Keratinocyte (primary cell): Measurements from ENCODE around the gene VSIG2. TPM values are rescaled to one million over a fixed set of nuclear protein-coding genes. Genes with fewer than 3 reads are reported as not detected.

ENCODE experiments used
- DNase-seq: peaks from one replicate; pipeline ENCODE4 v3.0.0-alpha.2; 2011; ENCODE audit warnings: low read depth, missing footprints, low spot score
- FAIRE-seq: peaks from 2 replicates; lab custom pipeline; 2011; peaks lifted over from hg19 to GRCh38; lab: Jason Lieb, UNC
- H2AFZ ChIP-seq: 2 replicates; pipeline ENCODE4 v1.6.0; 2012; ENCODE audit warnings: low read length, control low read depth, inconsistent platforms; ENCODE audit not compliant: control insufficient read depth
- H3K27ac ChIP-seq: 2 replicates; pipeline ENCODE4 v1.5.1; 2011; ENCODE audit warnings: low read length; ENCODE audit not compliant: control insufficient read depth, insufficient read depth
- H3K27me3 ChIP-seq: 3 replicates; pipeline ENCODE4 v1.6.0; 2011; ENCODE audit warnings: low read length; ENCODE audit not compliant: control insufficient read depth, insufficient read depth; ENCODE audit errors: extremely low read depth
- H3K36me3 ChIP-seq, 2 experiments: 2 replicates in 1 of 2; 3 replicates in 1 of 2; pipeline ENCODE4 v1.5.1; 2011; ENCODE audit warnings: low read length in 2 of 2, mild to moderate bottlenecking in 1 of 2; ENCODE audit not compliant: control insufficient read depth in 2 of 2, insufficient read depth in 2 of 2; ENCODE audit errors: extremely low read depth in 1 of 2
- H3K4me1 ChIP-seq: 3 replicates; pipeline ENCODE4 v1.5.1; 2011; ENCODE audit warnings: low read length; ENCODE audit not compliant: control insufficient read depth, insufficient read depth; ENCODE audit errors: extremely low read depth
- H3K4me2 ChIP-seq: 3 replicates; pipeline ENCODE4 v1.6.0; 2011; ENCODE audit warnings: low read depth, low read length; ENCODE audit not compliant: control insufficient read depth, insufficient read depth; ENCODE audit errors: extremely low read depth
- H3K4me3 ChIP-seq, 3 experiments: fragments of 200-600 bp in 1 of 3; sonication (generic) in 1 of 3; 2 replicates in 2 of 3; 3 replicates in 1 of 3; pipeline ENCODE4 v1.5.1; 2011 to 2016; ENCODE audit warnings: low read length in 3 of 3, mild to moderate bottlenecking in 3 of 3, control low read depth in 2 of 3, inconsistent platforms in 1 of 3, low read depth in 1 of 3, mixed read lengths in 1 of 3, mixed run types in 1 of 3, moderate library complexity in 1 of 3; ENCODE audit not compliant: control insufficient read depth in 2 of 3, insufficient read depth in 2 of 3; ENCODE audit errors: extremely low read depth in 1 of 3
- H3K79me2 ChIP-seq: 2 replicates; pipeline ENCODE4 v1.6.0; 2012; ENCODE audit warnings: low read length; ENCODE audit not compliant: control insufficient read depth, insufficient read depth
- H3K9ac ChIP-seq: 3 replicates; pipeline ENCODE4 v1.6.0; 2011; ENCODE audit warnings: low read length; ENCODE audit not compliant: control insufficient read depth, insufficient read depth; ENCODE audit errors: extremely low read depth
- H3K9me1 ChIP-seq: 3 replicates; pipeline ENCODE4 v1.6.0; 2011; ENCODE audit warnings: low read length; ENCODE audit not compliant: control insufficient read depth, insufficient read depth; ENCODE audit errors: extremely low read depth
- H3K9me3 ChIP-seq: 2 replicates; pipeline ENCODE4 v1.5.1; 2012; ENCODE audit warnings: low read depth, low read length; ENCODE audit not compliant: control insufficient read depth
- H4K20me1 ChIP-seq: 3 replicates; pipeline ENCODE4 v1.6.0; 2011; ENCODE audit warnings: low read length; ENCODE audit not compliant: control insufficient read depth, insufficient read depth; ENCODE audit errors: extremely low read depth
- EZH2 ChIP-seq: IDR thresholded peaks from one replicate; pipeline ENCODE4 v1.6.1; 2012; ENCODE audit warnings: inconsistent platforms, mild to moderate bottlenecking, low read length, moderate library complexity
- dilution Hi-C: fragments of 300-500 bp; cut with MboI; formaldehyde crosslinking; loops from one replicate; pipeline ENCODE4 v1.7.0; 2020; ENCODE audit warnings: low sequenced_read_pairs; ENCODE audit not compliant: extremely low pct_ligation_motif_present
- polyA plus RNA-seq, 5 experiments: library from polyadenylated mRNA; depleted of rRNA in 3 of 5; stranded (reverse) in 3 of 5; stranded (forward) in 1 of 5; unstranded in 1 of 5; fragments of >200 nt; gene quantifications; 1 replicate in 1 of 5; 2 replicates in 3 of 5; 3 replicates in 1 of 5; pipeline versions ENCODE4 v1.2.1 to v1.2.3, GENCODE V29; 2011 to 2012; ENCODE audit warnings: missing spikeins in 2 of 5, low read depth in 1 of 5, low replicate concordance in 1 of 5
- TF ChIP-seq, protein P1 (sequence below), 3 experiments: IDR thresholded peaks in 1 of 3; conservative IDR thresholded peaks in 1 of 3; optimal IDR thresholded peaks in 1 of 3; 2 replicates in 2 of 3; 3 replicates in 1 of 3; pipeline versions ENCODE3 to v1.5.1; 2011; ENCODE audit warnings: low read length in 3 of 3, mild to moderate bottlenecking in 3 of 3, moderate library complexity in 2 of 3, control low read depth in 1 of 3, inconsistent platforms in 1 of 3; ENCODE audit not compliant: insufficient read depth in 2 of 3; ENCODE audit errors: extremely low read depth in 1 of 3

Gene VSIG2
- polyA plus RNA-seq, 1 donor (not counting 4 experiments of a cell fraction or from before 2014, with no cell fraction given) = not detected

DNA sequence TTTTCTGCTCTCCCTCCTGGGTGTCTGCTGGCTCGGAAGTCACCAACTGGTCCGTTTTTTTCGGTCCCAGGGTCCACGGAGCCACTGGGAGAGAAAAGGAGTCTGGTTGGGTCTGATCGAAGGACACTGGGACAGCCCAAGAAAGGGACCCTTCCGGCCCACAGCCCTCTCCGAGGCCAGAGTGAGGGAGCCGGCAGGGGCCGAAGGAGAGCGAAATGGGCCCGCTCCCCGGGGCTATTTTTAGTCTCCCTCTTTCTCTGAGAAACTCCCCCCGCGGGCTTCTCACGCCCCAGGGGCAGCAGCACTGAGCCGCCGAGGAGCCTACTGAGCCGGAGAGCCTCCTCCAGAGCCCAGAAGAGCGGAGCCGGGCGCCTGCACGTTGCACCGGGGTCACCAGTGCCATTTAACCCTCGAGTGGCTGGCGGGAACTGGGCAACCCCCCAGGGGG lies 8.2 kb upstream of the VSIG2 start:
- Histone ChIP-seq H3K27me3 (peaks cover 73% of the 10 kb centered on the region), H3K9me3 (no peaks in the 10 kb centered on the region), H2AFZ (no peak overlapping the region), H3K36me3 (no peaks in the 10 kb centered on the region), H3K4me3 (no peak overlapping the region), H3K4me1 (peaks cover 13% of the 10 kb centered on the region), H4K20me1 (no peaks in the 10 kb centered on the region), H3K79me2 (no peaks in the 10 kb centered on the region), H3K9ac (no peak overlapping the region), H3K9me1 (no peaks in the 10 kb centered on the region), H3K27ac (no peak overlapping the region), H3K4me2 (no peak overlapping the region)
- DNase-seq (no peak), FAIRE-seq (no peak)
- dilution Hi-C loops = no loop called here
- TF ChIP-seq, protein P1, sequence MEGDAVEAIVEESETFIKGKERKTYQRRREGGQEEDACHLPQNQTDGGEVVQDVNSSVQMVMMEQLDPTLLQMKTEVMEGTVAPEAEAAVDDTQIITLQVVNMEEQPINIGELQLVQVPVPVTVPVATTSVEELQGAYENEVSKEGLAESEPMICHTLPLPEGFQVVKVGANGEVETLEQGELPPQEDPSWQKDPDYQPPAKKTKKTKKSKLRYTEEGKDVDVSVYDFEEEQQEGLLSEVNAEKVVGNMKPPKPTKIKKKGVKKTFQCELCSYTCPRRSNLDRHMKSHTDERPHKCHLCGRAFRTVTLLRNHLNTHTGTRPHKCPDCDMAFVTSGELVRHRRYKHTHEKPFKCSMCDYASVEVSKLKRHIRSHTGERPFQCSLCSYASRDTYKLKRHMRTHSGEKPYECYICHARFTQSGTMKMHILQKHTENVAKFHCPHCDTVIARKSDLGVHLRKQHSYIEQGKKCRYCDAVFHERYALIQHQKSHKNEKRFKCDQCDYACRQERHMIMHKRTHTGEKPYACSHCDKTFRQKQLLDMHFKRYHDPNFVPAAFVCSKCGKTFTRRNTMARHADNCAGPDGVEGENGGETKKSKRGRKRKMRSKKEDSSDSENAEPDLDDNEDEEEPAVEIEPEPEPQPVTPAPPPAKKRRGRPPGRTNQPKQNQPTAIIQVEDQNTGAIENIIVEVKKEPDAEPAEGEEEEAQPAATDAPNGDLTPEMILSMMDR (optimal IDR thresholded peaks at IDR 0.05 in 1 of 3, IDR thresholded peaks at IDR 0.05 in 1 of 3, conservative IDR thresholded peaks at IDR 0.05 in 1 of 3; ENCODE audit: extremely low read depth in 1 of 3, insufficient read depth in 2 of 3, low read length in 3 of 3) = no peak
- no peak for TF ChIP-seq EZH2

DNA sequence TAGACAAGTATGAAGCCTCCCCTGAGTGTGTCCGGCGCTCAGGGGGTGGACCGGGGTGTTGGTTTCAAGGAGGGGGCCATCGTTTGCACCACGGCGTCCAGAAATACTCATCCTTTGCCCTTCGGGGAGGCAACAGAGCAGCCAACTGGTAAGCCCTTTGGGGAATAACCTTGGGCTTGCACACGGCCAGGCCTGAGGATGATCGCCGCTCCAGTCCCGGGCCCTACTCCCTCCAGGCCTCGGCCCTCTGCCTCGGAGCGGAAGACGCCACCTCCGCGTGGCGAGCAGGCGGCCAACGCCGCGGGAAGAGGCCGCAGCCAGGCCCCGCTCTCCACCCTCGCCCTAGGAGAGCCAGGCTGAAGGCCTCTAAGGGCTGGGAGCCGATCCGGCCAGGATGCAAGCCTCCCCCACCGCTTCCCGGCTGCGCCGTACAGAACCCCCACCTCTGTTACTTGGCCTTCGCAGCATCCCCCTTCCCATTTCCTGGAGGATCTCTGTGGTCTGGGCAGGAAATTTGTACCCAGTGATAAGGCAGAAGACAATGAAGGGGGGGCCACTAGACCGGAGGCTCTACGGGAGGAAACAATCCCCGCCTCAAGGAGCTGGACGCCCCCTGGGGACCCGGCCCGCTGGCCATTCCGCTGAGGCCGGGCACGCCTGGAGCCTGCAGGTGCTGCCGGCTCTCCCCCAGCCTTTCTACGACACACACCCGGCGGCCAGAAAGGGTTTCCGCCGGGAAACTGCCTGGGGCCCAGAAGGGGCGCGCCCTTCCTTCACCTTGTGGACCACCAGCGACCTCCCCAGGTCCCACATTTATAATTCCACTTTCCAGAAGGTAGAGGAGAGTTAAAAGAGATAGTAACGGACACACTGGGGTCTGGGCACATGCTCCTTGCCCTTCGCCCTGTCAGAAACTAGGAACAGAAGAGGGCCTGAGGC lies 7.5 kb upstream of the VSIG2 start:
- FAIRE-seq (no peak), DNase-seq (no peak)
- H3K27ac ChIP-seq = no peak overlapping the region
- H3K27me3 ChIP-seq = peaks cover 73% of the 10 kb centered on the region
- TF ChIP-seq, protein P1 (optimal IDR thresholded peaks at IDR 0.05 in 1 of 3, IDR thresholded peaks at IDR 0.05 in 1 of 3, conservative IDR thresholded peaks at IDR 0.05 in 1 of 3; ENCODE audit: extremely low read depth in 1 of 3, insufficient read depth in 2 of 3, low read length in 3 of 3) = no peak
- TF ChIP-seq EZH2 = peak; percentile 93
- H3K9ac ChIP-seq = no peak overlapping the region
- H3K4me1 ChIP-seq = peaks cover 13% of the 10 kb centered on the region
- dilution Hi-C loops = no loop called here
- H3K4me2 ChIP-seq = peak overlapping the region; percentile 59
- H4K20me1 ChIP-seq = no peaks in the 10 kb centered on the region
- H3K79me2 ChIP-seq = no peaks in the 10 kb centered on the region
- no peaks in the 10 kb centered on the region for H3K36me3 ChIP-seq
- H2AFZ ChIP-seq = no peak overlapping the region
- H3K9me1 ChIP-seq = no peaks in the 10 kb centered on the region
- peak overlapping the region in 1 of 3 experiments; percentile 41 for H3K4me3 ChIP-seq
- H3K9me3 ChIP-seq = no peaks in the 10 kb centered on the region
